Fibroblast of skin of right quadriceps (primary cell): ENCODE measurements around the gene CCNI.

ENCODE experiments used
- DNase-seq: peaks from one replicate; pipeline ENCODE4 v3.0.0-alpha.2; 2013

Gene CCNI

GRCh38 chr4:77001907-77002306, 73.9 kb downstream of the CCNI start:
- DNase-seq = peak; percentile 73

GRCh38 chr4:76998251-76998901, 77.4 kb downstream of the CCNI start:
- peak; percentile 90 for DNase-seq

GRCh38 chr4:76997532-76997931, 78.3 kb downstream of the CCNI start:
- DNase-seq = no peak
